SU-DHL-6 (cell line): ENCODE measurements around the gene PQBP1.

Experiments used
- H2AFZ ChIP-seq: fragments of 200-600 bp; sonication (generic); 2 replicates; pipeline ENCODE4 v1.6.1; 2014; ENCODE audit warnings: low read depth, mild to moderate bottlenecking, moderate library complexity, mixed read lengths, antibody characterized with exemption, low read length; ENCODE audit not compliant: severe bottlenecking
- H3F3A ChIP-seq: fragments of 200-600 bp; shearing (Covaris generic); 2 replicates; pipeline ENCODE4 v1.6.0; 2016; ENCODE audit warnings: antibody characterized with exemption, mild to moderate bottlenecking; ENCODE audit not compliant: insufficient read depth
- H3K27ac ChIP-seq: fragments of 200-600 bp; sonication (generic); 2 replicates; pipeline ENCODE4 v1.5.1; 2016; ENCODE audit warnings: low read depth, mild to moderate bottlenecking, low read length, moderate library complexity, mixed read lengths
- H3K27me3 ChIP-seq: fragments of 200-600 bp; sonication (generic), shearing (Covaris generic); 2 replicates; pipeline ENCODE4 v1.6.0; 2014; ENCODE audit warnings: mild to moderate bottlenecking, low read length
- H3K36me3 ChIP-seq: fragments of 200-600 bp; sonication (generic); 2 replicates; pipeline ENCODE4 v1.6.1; 2014; ENCODE audit warnings: mild to moderate bottlenecking, low read length, mixed read lengths
- H3K4me2 ChIP-seq: fragments of 300-600, 200-600 bp; shearing (Covaris generic), sonication (generic); 2 replicates; pipeline ENCODE4 v1.6.0; 2014; ENCODE audit warnings: low read length, low read depth, mild to moderate bottlenecking; ENCODE audit not compliant: poor library complexity, severe bottlenecking
- H3K4me3 ChIP-seq: fragments of 200-600 bp; sonication (generic); 2 replicates; pipeline ENCODE4 v1.5.1; 2014; ENCODE audit warnings: antibody characterized with exemption, low read length, mild to moderate bottlenecking, mixed read lengths; ENCODE audit not compliant: insufficient read depth, poor library complexity, severe bottlenecking
- H3K79me2 ChIP-seq: fragments of 200-600 bp; sonication (generic); 2 replicates; pipeline ENCODE4 v1.6.1; 2014; ENCODE audit warnings: mild to moderate bottlenecking, low read length, moderate library complexity; ENCODE audit not compliant: insufficient read depth
- H3K9ac ChIP-seq: fragments of 200-600 bp; sonication (generic); 2 replicates; pipeline ENCODE4 v1.7.0; 2014; ENCODE audit warnings: mild to moderate bottlenecking, low read length
- H3K9me2 ChIP-seq: fragments of 200-600 bp; sonication (generic); replicated peaks from 2 replicates; pipeline ENCODE4 v1.6.1; 2014; ENCODE audit warnings: low read length; ENCODE audit not compliant: insufficient read depth
- H3K9me3 ChIP-seq: fragments of 200-600 bp; sonication (generic); 2 replicates; pipeline ENCODE4 v1.6.1; 2014; ENCODE audit warnings: low read length, mixed read lengths; ENCODE audit not compliant: insufficient read depth
- H4K20me1 ChIP-seq: fragments of 200-600 bp; sonication (generic); 2 replicates; pipeline ENCODE4 v1.6.1; 2014; ENCODE audit warnings: low read depth, mild to moderate bottlenecking, antibody characterized with exemption, low read length, moderate library complexity, mixed read lengths
- EZH2phosphoT487 ChIP-seq: fragments of 200-600 bp; sonication (generic), shearing (Covaris generic); conservative IDR thresholded peaks from 2 replicates; pipeline ENCODE4 v1.6.1; 2018; ENCODE audit warnings: mild to moderate bottlenecking, antibody characterized with exemption, low read length, moderate library complexity, mixed read lengths
- TF ChIP-seq, protein P1 (sequence below): fragments of 200-600 bp; sonication (generic); IDR thresholded peaks from one replicate; pipeline ENCODE4 v1.5.1; 2017; ENCODE audit warnings: antibody characterized with exemption, mild to moderate bottlenecking, low read length, moderate library complexity; ENCODE audit not compliant: insufficient read depth, poor library complexity, severe bottlenecking

Gene PQBP1

DNA sequence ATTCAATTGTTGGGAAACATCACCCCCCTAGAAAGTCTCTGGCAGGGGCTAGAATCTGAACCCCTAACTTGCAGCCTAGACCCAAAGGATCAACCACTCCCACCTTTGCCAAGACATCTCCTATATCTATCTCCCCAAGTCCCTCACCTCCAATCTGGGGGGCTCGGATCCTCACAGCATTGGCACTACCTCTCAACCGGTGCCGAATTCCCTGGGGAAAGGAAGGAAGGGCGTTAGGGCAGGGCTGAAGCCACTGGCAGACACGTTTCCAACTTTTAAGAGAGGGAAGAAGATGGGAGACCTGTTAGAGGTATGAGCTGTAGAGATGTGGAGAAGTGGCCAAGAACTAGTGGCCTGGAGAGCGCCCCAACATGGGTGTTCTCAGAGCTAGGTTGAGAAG is 2.8 kb upstream of the PQBP1 start:
- Histone ChIP-seq H3K36me3 (no peaks in the 10 kb centered on the region), H3K4me2 (no peak overlapping the region), H3K4me3 (no peak overlapping the region)

DNA sequence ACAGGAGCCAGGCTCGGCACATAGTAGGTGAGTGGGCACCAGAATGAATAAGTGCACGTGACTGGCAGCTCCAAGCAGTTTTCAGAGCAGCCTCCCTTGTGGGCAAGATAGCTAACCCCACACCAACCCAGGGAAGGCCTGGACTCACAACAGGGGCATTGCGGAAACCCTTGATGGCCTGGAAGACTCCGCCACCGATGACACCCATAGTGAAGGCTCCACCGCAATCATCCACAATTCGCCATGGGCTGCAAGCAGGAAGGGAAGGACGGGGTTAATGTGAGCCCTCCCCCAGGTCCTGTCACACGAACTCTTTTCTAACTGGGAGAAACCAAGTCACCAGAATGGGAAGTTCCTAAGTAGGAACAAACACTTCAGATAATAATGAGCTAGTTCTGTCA is 1.1 kb upstream of the PQBP1 start:
- Histone ChIP-seq H3F3A (peaks cover 5% of the 10 kb centered on the region; the same call in 1 of the 2 replicates), H3K27ac (no peak overlapping the region), H3K4me3 (peak overlapping the region; percentile 87), H3K4me2 (peak overlapping the region; percentile 65), H3K79me2 (peaks cover 22% of the 10 kb centered on the region), H3K36me3 (no peaks in the 10 kb centered on the region), H3K9me2 (no peaks in the 10 kb centered on the region), H2AFZ (no peak overlapping the region), H4K20me1 (no peaks in the 10 kb centered on the region), H3K9ac (peak overlapping the region; percentile 93), H3K9me3 (no peaks in the 10 kb centered on the region), H3K27me3 (no peaks in the 10 kb centered on the region)
- TF ChIP-seq, protein P1, sequence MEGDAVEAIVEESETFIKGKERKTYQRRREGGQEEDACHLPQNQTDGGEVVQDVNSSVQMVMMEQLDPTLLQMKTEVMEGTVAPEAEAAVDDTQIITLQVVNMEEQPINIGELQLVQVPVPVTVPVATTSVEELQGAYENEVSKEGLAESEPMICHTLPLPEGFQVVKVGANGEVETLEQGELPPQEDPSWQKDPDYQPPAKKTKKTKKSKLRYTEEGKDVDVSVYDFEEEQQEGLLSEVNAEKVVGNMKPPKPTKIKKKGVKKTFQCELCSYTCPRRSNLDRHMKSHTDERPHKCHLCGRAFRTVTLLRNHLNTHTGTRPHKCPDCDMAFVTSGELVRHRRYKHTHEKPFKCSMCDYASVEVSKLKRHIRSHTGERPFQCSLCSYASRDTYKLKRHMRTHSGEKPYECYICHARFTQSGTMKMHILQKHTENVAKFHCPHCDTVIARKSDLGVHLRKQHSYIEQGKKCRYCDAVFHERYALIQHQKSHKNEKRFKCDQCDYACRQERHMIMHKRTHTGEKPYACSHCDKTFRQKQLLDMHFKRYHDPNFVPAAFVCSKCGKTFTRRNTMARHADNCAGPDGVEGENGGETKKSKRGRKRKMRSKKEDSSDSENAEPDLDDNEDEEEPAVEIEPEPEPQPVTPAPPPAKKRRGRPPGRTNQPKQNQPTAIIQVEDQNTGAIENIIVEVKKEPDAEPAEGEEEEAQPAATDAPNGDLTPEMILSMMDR = no peak
- no peak for TF ChIP-seq EZH2phosphoT487

More for the DNA sequence above, 2.8 kb upstream of the PQBP1 start:
- Histone ChIP-seq H3K27ac (no peak overlapping the region), H2AFZ (no peak overlapping the region), H3K79me2 (peaks cover 22% of the 10 kb centered on the region), H3F3A (peaks cover 5% of the 10 kb centered on the region; the same call in 1 of the 2 replicates), H3K9me2 (no peaks in the 10 kb centered on the region), H3K27me3 (no peaks in the 10 kb centered on the region), H3K9me3 (no peaks in the 10 kb centered on the region), H3K9ac (no peak overlapping the region), H4K20me1 (no peaks in the 10 kb centered on the region)
- TF ChIP-seq EZH2phosphoT487 = no peak
- TF ChIP-seq, protein P1 = no peak

DNA sequence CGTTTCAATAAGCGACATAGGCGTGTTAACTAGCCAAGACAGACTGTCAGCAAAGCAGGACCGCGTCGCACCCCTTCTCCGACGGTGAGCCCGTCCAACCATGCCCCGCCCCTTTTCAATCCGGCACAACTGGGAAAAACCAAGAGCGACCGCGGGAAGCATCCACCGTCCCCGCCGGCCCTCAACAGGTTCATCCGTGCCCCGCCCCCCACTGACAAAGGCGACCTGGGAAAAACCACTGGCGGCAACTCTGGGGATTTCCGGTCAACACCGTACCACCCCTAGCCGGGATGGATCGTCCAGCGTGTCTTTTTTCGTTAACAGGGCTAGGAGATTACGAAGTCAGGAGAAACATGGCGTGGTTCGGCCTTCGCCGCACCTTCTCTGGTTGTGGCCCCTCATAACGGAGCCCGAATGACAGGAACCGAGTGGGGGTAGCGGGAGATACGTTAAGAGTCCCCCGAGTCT is 539 bp upstream of the PQBP1 start:
- Histone ChIP-seq H3K79me2 (peaks cover 22% of the 10 kb centered on the region), H3K36me3 (no peaks in the 10 kb centered on the region), H3K27ac (peak overlapping the region; percentile 88), H4K20me1 (no peaks in the 10 kb centered on the region), H3F3A (peaks cover 5% of the 10 kb centered on the region; the same call in 1 of the 2 replicates), H3K9me3 (no peaks in the 10 kb centered on the region), H2AFZ (peak overlapping the region; percentile 43), H3K4me2 (peak overlapping the region; percentile 65), H3K27me3 (no peaks in the 10 kb centered on the region), H3K4me3 (peak overlapping the region; percentile 87), H3K9ac (peak overlapping the region; percentile 93), H3K9me2 (no peaks in the 10 kb centered on the region)
- no peak for TF ChIP-seq EZH2phosphoT487
- TF ChIP-seq, protein P1 = no peak
